ENCODE measurements around the gene NME3.
"Not testable (repeated sequence)": the region's sequence is repeated elsewhere in the genome, so short reads cannot be mapped to it uniquely, and the experiment has no call there.

NME3 gene

DNA sequence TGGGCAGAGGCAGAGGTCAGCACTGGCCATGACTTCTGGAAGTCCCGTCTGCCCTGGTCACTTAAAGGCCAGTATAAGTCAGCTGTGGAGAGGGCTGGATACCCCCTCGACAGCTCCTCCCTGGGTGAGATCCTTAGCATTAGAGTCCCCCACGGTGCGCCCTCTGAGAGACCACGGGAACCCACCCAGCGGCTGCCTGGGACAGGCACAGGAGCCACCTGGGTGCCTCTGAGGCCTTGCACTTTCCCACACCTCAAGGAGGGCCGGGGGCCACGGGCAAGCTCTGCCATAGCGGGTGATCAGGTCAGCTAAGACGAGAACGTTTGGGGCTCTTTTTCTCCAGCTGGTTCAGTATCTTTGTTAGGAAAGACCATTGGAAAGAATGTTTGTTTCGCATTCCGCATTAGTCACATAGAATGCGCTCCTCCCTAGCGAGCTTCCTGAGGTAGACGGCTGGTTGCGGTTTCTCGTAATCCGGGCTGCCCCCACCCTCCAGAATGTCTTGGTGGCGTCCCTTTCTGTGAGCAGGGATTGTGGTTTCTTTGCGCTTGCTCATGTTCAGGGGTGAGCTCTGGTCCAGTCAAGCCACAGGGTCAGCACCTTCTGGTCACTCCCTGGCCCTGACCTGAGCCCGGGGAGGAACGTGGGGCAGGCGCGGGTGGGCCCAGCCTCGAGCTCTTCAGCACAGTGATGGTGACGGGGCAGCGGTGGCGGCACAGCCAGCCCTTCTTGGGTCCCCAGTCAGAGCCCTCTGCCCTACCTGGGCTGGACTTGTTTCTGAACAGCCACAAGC is 25.2 kb downstream of the NME3 start:
- DNase-seq: no peak

- DNase-seq: no peak
Measured at GRCh38 chr16:1745181-1745899, 26.0 kb downstream of the NME3 start.

- no peak for DNase-seq
Measured at GRCh38 chr16:1744338-1744840, 27.0 kb downstream of the NME3 start.

DNA sequence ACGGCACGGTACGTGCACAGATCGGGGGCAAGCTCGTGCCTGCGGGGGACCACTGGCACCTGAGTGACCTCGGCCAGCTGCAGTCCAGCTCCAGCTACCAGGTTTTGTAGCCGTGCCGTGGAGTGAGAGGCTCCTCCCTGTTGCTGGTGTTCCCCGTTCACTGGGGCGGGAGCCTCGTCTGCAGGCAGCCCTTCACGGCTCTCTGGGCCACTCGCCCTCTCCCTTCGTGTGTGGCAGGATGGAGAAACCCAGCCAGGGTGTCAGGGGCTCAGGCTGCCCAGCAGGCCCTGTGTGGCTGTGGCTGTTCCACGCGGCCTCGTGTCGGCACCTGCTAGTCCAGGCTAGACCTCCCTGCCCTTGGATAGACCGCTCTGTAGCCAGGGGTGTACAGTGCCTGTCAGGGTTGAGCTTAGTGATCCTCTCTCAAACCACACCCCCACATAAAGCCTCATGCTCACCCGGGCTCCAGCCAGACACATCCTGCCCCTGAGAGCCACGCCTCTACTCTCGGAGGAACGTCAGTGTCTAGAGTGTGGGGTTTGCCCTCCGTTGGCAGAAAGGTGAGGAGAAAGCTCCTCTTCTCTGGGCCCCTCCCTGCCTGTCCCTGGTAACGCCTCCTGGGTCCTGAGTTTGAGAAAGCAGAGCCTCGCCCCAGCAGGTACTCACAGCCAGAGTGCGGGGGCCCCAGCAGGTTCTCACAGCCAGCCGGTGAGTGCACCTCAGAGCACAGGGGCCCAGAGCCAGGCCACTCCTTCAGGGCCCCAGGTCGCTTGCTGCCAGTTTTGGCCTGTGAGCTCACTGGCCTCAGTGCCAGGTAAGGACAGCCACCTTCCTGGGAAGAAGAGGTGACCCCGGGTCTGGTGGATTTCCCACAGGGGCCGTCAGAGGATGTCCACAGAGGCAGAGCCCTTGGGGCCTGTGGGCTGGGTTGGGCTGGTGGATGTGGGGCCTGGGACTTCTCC is 27.7 kb downstream of the NME3 start:
- no peak for DNase-seq

DNA sequence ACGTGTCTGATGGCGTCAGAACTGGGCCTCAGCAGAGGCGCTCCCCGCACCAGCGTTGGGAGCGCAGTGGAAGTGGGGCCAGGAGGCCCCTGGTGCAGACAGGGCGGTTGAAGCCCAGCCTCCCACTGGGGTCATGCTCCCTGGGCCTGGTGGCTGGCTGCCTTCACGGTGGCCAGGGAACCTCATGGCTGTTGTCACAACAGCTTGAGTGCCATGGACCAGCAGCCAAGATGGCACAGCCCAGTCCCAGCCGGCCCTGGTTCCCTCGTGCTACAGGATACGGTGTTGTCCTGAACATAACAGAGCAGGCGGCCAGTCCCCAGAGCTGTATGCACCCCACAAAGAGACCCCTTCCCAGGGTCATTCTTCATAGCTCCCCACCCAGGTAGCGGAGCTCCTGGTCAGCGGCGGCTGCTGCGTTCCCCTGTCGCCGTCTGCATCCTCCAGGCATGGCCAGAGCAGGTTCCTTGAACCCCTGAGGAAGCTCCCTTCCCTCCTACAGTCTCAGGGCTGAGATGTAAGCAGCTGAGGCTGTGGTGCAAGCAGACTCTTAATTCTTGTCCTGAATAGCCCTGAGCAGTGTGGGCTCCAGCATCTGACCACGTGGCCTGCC is 29.7 kb downstream of the NME3 start:
- DNase-seq: no peak

DNA sequence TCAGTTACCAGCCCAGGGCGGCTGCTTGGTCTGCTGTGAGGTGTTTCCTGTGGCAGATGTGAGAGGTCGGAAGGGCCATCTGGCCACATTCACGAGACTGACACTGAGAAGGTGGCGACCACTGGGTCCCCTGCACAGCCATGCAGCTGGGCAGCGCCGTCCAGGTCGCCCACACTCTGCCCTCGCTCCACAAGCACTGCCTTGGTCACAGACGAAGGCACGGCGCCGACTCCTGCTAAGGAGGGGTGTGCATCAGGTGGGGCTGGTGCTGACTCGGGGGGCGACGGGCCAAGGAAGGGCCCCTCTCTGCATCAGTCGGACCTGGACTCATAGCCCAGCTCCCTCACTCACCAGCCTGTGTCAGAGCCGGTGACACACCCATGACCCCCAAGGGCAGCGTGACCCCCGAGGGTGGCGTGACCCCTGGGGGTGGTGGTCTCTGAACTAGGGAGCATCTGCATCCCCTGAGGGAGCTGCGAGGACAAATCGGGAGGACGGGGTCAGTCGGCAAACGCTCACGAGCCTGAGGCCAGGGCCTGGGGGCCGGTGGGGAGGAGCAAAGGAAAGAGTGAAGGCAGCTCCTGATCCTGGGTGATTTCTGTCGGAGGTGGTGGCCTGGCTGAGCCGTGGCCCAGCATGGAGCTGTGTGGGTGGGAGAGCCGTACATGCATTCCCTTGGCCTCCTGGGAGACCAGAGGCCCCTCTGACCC is 30.4 kb downstream of the NME3 start:
- DNase-seq: no peak

- no peak for DNase-seq
Measured at GRCh38 chr16:1740234-1740633, 31.1 kb downstream of the NME3 start.

DNA sequence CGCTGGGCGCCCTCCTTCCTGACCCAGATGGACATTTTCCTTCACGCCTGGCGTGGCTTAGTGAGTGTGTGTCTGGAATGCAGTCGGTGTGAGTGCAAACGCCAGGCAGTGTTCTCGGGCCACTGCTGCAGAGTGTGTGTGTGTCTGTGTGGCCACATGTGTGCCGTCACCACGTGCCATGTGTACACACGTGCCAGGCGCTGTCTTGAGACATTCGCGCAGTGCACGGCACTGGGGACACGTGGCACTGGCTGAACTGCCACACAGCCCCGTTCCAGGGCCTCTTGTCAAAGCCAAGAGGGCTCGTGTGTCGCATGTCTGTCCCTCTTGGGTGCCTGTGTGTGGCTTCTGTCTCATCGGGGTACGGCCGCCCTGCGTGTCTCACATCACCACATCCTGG is 36.5 kb downstream of the NME3 start:
- no peak for DNase-seq

- DNase-seq: no peak
Measured at GRCh38 chr16:1734123-1734522, 37.2 kb downstream of the NME3 start.

- DNase-seq: not testable (repeated sequence)
Measured at GRCh38 chr16:1732551-1732987, 38.8 kb downstream of the NME3 start.

GRCh38 chr16:1732071-1732470 is 39.3 kb downstream of the NME3 start:
- no peak for DNase-seq

DNA sequence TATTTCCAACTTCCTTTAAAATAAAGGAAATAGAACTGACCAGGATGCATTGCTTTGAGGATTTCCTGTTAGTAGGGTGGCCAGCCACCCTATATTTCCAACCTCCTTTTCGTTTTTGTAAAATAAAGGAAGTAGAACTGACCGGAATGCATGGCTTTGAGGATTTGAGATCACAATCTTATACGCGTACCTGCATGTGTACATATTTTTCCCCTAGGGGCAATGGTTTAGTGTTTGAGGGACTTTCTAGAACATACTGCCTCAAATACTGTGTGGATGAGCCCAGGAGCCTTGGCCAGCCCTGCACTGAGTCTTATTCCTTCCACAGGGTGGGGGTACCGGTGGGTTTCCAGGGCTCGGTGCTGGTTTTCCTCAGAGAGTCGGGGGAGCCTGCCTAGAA is 39.7 kb downstream of the NME3 start:
- DNase-seq: no peak

GRCh38 chr16:1731073-1731472 is 40.3 kb downstream of the NME3 start:
- DNase-seq: no peak

DNA sequence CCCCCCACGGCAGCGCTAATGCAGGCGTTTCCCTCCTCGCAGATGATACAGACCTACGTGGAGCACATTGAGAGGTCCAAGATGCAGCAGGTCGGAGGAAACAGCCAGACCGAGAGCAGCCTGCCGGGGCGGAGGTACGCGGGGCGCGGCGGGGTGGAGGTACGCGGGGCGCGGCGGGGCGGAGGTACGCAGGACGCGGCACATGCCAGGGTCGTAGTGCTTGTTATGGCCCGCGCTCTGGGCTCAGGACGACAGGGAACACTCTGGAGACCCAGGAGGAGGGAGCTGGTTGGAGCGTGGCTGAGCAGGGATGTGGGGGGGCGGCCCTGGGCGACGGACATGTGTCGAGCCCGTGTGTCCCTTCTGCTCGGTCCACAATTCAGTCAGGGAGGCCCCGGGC is 41.9 kb downstream of the NME3 start:
- no peak for DNase-seq

DNA sequence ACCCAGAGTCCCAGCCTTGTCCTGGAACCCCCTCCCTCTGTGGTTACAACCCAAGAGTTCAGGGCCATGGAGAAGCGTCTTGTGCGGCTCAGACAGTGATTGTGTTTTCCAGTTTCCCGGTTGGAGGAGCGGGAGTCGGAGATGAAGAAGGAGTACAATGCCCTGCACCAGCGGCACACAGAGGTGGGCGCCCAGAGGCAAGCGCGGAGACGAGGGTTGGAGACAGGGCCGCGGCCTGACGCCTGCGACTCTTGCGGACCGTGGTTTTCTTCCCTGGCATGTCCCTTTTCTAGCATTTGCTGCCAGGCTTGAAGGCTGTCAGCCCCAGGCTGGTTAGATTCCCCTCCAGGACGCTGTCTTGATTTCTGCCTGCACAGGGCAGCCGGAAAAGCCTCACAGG is 42.3 kb downstream of the NME3 start:
- DNase-seq: no peak

GRCh38 chr16:1727651-1728624 is 43.4 kb downstream of the NME3 start:
- DNase-seq: no peak

DNA sequence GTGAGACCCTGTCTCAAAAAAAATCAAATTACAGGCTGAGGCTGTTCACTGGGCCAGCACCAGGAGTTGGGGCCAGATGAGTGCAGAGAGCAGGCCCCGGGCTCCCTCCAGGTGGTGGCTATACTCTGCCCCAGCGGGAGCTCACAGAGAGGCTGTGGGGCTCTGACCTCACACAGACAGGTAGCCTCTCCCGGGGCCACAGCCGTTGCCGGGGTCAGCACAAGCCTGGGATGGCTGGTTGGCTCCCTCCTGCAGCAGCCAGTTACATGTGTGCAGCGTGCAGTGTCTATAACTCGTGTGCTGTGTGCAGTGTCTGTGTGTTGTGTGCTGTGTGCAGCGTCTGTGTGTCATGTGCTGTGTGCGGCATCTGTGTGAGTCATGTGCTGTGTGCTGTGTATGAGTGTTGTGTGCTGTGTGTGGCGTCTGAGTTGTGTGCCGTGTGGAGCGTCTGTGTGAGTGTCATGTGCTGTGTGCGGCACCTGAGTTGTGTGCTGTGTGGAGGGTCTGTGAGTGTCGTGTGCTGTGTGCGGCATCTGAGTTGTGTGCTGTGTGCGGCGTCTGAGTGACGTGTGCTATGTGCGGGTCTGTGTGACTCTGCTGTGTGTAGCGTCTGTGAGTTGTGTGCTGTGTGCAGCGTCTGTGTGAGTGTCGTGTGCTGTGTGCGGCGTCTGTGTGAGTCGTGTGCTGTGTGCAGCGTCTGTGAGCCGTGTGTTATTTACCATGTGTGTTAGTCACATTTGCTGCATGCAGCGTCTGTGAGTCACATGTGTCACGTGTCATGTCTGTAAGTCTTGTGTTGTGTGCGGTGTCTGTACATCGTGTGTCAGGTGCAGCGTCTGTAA is 44.5 kb downstream of the NME3 start:
- no peak for DNase-seq

- no peak for DNase-seq
Measured at GRCh38 chr16:1724491-1724890, 46.9 kb downstream of the NME3 start.

DNA sequence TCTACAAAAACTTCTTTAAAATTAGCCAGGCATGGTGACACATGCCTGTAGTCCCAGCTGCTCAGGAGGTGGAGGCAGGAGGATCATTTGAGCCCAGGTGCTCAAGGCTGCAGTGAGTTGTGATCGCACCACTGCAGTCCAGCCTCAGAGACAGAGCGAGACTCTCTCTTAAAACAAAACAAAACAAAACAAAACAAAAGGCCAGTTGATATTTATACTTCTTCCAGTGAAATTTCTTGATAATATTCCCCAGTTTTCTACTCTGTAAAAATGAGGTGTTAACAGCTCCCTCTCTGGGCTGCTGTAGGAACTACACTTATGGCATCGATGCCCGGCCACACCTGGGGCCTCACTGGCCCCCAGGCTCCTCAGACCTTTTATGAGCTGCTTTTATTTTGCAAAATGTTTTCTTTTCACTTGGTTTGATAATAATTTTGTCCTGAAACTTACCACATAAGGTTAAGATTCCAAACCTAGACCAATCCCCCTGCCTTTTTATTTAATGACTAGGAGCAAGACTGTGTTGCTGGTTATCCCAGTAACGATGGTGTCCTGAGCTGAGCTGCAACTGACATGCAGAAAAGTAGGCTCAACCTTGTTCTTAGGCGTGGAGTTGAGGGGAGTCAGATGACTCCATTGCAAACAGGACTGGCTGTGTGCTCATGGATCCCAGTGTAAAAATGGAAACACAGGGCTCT is 47.7 kb downstream of the NME3 start:
- DNase-seq: peak; percentile 53

Measured in NCI-H82 (cell line).